ENCODE results near the gene SHISA6.
"Not testable (repeated sequence)": the region's sequence is repeated elsewhere in the genome, so short reads cannot be mapped to it uniquely, and the experiment has no call there.

The SHISA6 gene

GRCh38 chr17:11303773-11304394 lies 62.9 kb downstream of the SHISA6 start:
- no peak for DNase-seq

- no peak for DNase-seq
Observed at GRCh38 chr17:11304568-11304967, 63.6 kb downstream of the SHISA6 start.

- DNase-seq = no peak
Observed at GRCh38 chr17:11305524-11305923, 64.5 kb downstream of the SHISA6 start.

GRCh38 chr17:11308531-11308930 lies 67.5 kb downstream of the SHISA6 start:
- DNase-seq = no peak

GRCh38 chr17:11309033-11309432 lies 68.0 kb downstream of the SHISA6 start:
- DNase-seq = no peak

- no peak for DNase-seq
Observed at GRCh38 chr17:11309850-11310249, 68.8 kb downstream of the SHISA6 start.

GRCh38 chr17:11316451-11316850 lies 75.4 kb downstream of the SHISA6 start:
- not testable (repeated sequence) for DNase-seq

GRCh38 chr17:11318207-11318606 lies 77.2 kb downstream of the SHISA6 start:
- DNase-seq = no peak

GRCh38 chr17:11319894-11320293 lies 78.9 kb downstream of the SHISA6 start:
- DNase-seq = no peak

GRCh38 chr17:11324021-11324420 lies 83.0 kb downstream of the SHISA6 start:
- no peak for DNase-seq

- no peak for DNase-seq
Observed at GRCh38 chr17:11324846-11325420, 83.9 kb downstream of the SHISA6 start.

- DNase-seq = no peak
Observed at GRCh38 chr17:11326492-11326891, 85.5 kb downstream of the SHISA6 start.

- no peak for DNase-seq
Observed at GRCh38 chr17:11328770-11329169, 87.8 kb downstream of the SHISA6 start.

- DNase-seq = no peak
Observed at GRCh38 chr17:11330006-11330405, 89.0 kb downstream of the SHISA6 start.

GRCh38 chr17:11330826-11331225 lies 89.8 kb downstream of the SHISA6 start:
- DNase-seq = no peak

- no peak for DNase-seq
Observed at GRCh38 chr17:11331547-11332513, 90.8 kb downstream of the SHISA6 start.

- DNase-seq = no peak
Observed at GRCh38 chr17:11332706-11333105, 91.7 kb downstream of the SHISA6 start.

- no peak for DNase-seq
Observed at GRCh38 chr17:11334493-11334892, 93.5 kb downstream of the SHISA6 start.

GRCh38 chr17:11336290-11336689 lies 95.3 kb downstream of the SHISA6 start:
- no peak for DNase-seq

- DNase-seq = no peak
Observed at GRCh38 chr17:11340803-11341202, 99.8 kb downstream of the SHISA6 start.

GRCh38 chr17:11342138-11342537 lies 101.1 kb downstream of the SHISA6 start:
- DNase-seq = no peak

GRCh38 chr17:11349106-11349505 lies 108.1 kb downstream of the SHISA6 start:
- DNase-seq = no peak

- no peak for DNase-seq
Observed at GRCh38 chr17:11351479-11351878, 110.5 kb downstream of the SHISA6 start.

- DNase-seq = no peak
Observed at GRCh38 chr17:11353601-11354000, 112.6 kb downstream of the SHISA6 start.
